HG02678 (cell line): ENCODE results near the gene RPL13.

Experiments
- ATAC-seq: cut with Tn5 transposase; IDR thresholded peaks from one replicate; pipeline ENCODE4 v1.9.1; 2021; ENCODE audit warnings: mild to moderate bottlenecking, moderate library complexity; ENCODE audit not compliant: unreplicated experiment

RPL13 gene

DNA sequence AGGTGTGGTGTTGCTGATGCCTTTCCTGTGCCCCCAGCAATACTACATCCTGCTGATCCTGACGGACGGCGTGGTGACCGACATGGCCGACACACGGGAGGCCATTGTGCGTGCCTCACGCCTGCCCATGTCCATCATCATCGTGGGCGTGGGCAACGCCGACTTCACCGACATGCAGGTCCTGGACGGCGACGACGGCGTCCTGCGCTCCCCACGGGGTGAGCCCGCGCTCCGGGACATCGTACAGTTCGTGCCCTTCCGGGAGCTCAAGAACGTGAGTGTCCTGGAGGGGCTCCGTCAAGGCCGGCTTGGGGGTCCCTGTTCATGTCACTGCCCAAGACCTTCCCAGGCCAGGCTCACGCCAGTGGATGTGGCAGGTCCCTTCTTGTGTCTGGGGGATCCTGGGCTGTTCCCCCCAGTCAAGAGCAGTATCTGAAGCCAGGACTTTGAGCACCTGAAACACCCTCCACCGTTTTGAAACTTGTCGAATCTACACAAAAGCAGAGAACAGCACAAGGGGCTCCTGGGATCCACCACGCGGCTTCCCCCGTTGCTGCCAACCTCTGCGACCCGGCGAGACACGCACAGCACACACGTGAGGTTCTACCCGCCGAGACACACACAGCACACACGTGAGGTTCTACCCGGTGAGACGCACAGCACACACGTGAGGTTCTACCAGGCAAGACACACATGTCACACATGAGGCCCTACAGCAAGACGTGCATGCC, 35.0 kb downstream of the RPL13 start:
- no peak for ATAC-seq

DNA sequence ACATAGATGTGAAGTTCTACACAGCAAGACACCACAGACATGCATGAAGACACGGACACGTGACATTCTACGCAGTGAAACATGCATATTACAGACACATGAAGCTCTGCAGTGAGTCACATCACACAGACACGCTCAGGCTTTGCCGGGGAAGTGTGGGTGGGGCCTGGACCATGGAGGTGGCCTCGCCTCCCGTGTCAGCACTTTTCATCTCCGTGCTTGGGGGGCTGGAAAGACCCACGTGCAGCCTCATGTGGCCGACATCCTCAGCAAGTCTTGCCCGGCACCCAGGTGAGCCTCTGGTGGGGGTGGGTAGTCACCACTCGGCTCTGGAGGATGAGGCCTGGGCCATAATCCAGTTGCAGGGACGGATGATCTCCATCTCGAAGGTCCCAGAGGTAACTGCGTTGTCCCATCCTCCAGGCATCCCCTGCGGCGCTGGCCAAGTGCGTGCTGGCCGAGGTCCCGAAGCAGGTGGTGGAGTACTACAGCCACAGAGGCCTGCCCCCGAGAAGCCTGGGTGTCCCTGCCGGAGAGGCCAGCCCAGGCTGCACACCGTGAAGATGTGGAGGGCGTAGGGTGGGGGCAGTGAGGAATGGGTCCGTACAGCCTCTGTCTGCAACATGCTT, 35.7 kb downstream of the RPL13 start:
- ATAC-seq: no peak

DNA sequence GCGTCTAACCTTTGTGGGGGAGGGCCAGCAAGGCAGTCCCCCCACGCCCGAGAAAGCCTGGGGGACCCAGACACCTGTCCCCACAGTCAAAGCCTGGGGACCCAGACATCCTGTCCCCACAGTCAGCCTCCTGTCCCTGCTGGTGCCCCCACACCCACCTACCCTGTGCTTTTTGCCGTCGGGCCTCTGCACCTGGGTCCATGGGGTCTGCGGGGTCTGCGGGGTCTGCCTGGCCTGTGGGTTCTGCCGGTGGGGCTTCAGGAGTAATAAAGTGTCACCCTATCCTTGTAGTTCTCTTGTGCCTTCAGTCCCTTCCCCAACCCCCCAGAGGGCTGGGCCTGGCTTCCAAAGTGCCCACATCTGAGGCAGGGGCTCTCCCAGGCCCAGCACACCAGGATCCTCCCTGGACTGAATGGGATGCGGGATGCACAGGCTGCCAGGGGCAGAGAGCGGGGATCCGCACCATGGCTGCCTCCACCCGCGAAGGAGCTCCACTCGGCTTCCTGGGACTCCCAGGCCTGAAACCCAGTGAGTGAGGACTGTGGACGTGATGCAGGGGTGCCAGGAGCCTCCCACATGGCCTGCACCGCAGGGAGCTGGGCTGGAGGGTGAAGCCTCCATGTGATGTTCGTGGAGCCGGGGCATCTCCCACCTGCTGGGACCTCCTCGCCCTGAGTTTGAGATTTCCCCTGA, 36.6 kb downstream of the RPL13 start:
- ATAC-seq: no peak

DNA sequence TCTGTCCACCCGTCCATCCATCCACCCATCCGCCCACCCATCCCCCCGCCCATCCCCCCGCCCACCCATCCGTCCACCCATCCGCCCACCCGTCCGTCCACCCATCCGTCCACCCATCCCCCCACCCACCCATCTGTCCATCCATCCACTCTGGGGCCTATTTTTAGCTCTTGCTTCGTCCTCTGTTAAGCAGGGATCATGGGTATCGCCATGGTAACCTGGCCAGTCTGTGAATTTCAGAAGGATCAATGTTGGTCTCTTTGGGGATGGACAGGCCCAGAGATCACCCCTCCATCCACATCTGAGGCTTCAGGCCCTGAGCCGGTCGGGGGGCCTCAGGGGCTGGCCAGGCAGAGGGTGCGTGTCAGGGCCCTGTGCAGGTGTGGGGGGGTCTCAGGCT, 37.7 kb downstream of the RPL13 start:
- no peak for ATAC-seq

DNA sequence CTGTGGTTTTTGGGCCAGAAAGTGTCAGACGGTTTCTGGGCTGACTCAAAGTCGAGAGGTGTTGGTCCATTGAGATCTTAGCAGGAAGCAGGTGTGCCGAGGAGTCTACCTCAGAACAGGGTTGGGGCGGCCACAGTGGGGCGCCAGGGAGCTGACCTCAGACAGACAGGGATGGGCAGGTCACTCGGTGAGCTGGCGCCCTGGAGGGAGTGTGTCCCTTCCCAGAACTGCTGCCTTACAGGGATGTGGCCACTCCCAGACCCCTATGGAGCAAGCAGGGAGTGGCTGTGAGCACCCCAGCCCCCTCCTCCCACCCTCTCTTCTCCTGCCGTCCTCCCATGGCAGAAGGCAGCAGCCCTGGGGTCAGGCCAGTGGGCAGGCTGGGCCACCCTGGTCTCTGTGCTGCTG, 39.0 kb downstream of the RPL13 start:
- ATAC-seq: no peak

DNA sequence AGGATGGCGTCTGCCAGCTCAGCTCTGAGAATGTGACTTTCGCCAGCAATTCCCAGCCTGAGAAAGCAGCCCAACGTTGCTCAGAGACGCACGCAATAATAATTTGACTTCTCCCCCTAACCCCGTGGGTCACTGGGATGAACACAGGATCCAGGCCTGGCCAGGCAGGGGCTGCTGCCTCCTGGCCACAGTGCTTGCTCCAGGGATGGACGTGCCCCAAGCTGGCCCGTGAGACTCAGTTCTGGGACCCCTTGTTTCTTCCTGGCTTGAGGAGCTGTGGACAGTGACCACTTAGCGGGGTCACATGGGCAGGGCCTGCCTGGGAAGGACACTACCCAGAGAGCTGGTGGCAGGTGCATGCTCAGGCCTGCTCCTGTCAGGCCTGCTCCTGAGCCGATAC, 39.4 kb downstream of the RPL13 start:
- ATAC-seq: no peak

DNA sequence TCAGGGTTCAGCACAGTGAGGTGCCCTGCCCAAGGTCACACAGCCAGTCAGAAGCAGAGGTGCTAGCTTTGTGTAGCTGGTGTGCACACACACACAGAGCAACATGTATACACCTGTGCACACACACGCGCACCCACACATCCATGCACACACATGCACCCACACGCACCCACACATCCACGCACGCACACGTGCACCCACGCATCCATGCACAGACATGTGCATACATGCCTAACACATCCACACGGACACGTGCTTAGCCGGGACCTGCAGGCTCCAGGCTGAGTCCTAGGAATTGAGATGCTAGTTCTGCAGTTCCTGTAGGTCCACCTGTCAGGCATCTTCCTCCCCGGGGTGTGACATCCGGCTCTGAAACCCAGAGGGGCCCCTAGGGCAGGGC, 39.9 kb downstream of the RPL13 start:
- no peak for ATAC-seq

DNA sequence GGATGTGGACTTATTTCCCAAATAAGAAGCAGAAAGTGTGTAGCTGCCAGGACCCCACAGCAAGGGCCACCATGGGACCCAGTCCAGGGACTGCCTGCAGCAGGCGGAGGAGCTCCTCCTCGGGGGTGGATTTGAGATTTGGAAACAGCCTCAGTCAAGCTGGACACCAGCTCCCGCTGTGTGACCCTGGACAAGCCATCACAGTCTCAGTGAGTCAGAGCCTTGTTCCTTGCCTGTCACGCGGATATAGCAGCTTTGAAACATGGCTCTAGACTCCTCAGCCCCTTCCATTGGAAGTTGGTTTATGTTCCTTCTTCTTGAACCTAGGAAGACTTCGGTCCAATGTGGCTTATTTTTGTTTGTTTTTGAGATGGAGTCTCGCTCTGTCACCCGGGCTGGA, 40.5 kb downstream of the RPL13 start:
- no peak for ATAC-seq

DNA sequence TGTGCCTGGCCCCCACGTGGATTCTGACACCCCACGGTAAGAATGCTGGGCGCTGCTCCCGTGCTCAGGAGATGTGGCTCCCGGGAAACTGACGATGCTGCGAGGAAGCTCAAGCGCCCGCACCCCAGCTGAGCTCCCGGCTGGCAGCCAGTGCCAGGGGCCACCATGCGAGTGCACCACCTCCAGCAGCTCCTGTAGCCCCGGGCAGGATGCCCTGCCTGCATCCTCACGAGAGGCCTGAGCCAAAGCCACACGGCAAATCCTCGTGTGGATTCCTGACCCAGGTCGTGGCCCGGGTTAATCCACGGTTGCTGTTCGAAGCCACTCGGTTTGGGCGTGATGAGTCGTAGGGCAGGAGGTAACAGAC, 41.4 kb downstream of the RPL13 start:
- ATAC-seq: no peak

DNA sequence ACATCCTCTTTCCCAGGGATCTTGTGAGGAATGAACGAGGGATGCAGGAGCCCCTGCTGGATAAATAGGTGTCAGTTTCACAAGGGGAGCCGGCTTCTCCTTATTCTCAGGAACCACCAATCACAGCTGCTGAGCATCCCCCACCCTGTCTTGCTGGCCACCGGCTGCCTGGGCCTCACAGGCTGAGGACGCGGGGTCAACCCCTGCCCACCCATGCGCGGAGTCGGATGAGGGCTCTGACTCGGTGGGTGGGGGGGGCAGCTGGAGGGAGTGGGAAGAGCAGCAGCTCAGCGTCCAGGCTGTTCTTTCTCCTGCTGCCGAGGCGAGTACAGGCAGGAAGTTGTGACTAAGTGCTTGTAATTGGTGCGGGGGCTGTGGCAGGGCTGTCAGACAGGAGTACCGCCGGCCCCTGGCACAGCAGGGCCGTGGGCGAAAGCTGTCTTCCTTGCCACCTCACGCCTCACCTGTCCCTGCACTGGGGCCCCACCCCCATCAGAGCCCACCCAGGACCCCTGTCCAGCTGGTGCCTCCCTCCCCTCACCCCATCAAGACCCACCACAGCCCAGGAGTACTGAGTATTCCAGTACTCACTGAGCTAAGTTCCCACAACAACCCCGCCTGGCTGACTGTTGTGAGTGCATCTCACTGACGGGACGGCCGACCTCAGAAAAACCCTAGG, 41.9 kb downstream of the RPL13 start:
- ATAC-seq: no peak

DNA sequence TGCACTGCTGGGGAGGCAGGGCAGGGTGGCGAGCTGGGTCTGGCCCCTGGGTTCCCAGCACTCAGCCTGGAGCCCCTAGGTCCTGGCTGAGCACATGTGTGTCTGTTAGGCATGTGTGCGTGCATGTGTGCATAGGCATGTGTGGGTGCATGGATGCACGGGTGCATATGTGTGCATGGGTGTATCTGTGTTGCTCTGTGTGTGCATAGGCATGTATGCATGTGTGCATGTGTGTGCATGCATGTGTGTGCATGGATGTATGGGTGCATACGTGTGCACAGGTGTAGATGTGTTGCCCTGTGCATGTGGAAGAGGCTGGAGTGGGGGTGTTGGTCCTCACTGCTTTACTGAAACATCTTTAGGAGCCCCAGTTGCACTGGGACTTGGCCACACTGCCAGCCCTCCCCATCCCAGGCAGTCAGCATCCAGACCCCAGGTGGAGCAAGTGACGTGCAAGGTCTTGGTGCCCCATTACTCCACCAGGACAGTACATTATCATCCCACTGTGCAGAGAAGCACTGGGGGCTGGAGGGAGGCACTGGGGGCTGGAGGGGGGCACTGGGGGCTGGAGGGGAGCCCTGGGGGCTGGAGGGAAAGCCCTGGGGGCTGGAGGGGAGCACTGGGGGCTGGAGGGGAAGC, 42.6 kb downstream of the RPL13 start:
- ATAC-seq: no peak

DNA sequence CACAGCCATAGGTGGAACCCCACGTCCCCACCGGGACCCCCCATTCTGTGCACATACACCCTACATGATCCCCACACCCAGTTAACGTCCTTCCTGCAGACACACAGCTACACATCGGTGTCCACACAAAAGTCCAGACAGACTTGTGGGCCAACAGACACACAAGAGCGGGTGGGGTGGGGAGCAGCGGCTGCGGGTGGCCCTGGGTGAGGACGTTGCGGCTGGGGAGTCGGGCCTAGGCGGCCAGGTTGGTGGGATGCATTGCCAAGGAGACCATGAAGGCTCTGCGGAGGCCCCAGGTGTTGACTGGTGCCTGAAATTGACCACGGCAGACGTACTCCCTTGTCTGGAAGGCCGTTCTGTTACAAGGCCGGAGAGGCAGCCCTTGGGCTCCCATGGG, 44.3 kb downstream of the RPL13 start:
- ATAC-seq: no peak

DNA sequence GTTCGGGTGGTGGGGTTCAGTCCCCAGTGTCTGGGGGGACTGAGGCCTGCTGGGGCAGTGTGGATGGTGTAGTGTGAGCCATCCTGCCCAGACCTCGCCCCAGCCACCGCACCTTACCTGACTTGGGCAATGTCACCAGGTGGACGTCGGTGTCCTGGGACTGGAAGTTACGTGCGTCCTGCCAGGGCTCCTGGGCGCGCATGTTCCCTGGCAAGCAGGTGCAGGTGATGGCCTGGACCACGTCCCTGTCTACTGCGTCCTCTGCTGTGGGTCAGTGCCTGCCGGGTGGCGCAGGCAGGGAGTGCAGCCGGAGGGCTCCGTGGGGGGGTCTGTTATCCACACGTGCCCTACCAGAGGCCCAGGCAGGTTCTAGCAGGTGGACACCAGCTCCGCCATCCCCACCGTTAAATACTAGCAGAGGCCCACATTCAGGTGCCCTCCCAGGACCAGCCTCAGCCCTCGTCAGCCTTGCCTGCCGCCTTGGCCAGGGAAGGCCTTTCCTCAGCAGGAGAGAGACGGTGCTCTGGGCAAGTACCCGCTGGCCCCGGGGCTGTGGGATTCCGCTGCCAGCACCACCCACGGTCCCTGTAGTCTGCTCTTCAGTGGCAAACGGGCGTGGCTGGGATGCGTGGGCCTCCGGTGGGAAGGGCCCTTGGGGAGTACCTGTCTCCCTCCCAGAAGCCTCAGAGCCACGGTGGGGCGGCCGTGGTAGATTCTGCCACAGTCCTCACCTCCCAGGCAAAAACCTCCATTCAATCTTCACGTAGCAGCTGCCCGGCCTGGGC, 44.9 kb downstream of the RPL13 start:
- no peak for ATAC-seq

DNA sequence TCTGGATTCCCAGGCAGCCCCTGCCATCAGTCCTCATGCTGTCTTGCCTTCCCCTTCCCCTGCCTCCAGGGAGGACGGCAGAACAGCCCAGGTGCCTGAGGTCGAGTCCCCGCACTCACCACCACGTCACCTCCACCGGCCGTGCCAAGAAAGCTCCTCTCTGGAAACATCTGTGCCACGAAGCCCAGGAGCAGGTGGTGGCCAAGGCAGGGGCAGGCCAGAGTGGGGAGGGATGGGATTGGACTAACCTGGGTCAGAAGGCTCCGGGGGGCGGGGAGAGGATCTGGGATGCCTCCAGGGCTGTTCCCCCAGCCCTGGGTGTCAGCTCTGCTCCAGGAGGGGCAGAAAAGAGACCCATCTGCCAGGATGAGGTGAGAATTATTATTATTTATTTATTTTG, 45.5 kb downstream of the RPL13 start:
- no peak for ATAC-seq

DNA sequence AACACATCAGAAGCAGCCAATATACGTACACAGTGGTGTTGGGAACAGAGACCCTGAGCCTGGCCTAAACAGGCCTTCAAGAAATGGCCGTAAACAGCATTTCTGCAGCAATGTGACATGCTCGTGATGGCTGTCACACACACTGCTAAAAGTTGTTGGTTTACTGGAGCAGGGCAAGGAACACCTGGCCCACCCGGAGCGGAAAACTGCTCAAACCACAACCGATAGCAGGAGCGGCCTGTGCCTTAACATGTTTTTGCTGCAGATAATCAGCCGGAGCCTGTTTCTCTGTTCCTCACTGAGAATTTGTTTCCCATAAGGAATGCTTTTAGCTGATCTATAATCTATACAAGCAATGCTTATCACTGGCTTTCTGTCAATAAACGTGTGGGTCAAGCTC, 47.0 kb downstream of the RPL13 start:
- ATAC-seq: no peak

DNA sequence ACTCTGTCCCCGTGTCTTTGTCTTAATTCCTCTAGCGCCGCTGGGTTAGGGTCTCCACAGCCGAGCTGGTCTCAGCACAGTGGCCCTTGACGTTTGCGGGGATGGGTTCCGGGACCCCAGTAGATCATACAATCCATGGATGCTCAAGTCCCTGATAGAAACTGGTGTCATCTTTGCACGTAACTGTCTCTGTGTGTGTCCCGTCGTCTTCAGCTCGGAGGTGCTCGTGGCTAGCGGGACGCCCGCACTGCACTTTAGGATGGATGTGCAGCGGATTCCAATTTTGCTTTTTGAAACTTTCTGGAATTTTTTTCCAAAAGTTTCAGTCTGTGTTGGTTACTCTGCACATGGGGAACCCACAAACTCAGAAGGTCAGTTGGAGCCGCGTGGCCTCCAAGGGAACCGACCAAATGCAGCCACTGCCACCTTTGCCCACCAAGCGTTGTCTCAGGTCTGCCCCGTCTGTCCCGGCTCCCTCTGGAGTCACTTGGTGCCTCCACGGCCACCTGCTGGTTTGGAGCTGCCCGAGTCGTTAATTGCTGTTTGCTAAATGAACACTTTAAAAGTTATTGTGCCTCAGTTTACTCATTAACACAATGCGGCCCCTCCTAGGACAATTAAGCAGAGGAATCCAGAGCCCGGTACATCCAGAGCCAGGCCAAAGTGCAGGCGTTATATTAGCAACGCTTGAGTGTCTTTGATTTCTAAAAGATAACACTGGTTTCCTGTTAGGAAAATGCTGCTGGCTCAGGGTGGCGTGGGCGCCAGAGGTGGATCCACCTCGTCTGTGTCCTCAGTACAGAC, 47.7 kb downstream of the RPL13 start:
- ATAC-seq: no peak

DNA sequence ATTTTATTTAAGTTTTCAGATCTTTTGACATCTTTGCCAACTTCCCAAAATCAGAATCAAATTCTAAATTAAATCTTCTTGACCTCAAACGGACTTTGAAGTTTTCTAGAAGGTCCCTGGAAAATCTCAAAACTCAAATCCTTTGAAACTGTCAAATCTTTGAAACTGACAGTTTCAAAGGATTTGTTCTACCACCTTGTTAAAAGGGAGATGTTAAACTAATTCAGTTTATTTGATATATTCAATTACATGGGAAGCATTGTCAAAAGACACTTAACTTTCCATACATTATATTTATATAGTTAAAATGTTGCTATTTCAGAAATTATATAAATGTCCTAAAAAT, 49.6 kb downstream of the RPL13 start:
- no peak for ATAC-seq

DNA sequence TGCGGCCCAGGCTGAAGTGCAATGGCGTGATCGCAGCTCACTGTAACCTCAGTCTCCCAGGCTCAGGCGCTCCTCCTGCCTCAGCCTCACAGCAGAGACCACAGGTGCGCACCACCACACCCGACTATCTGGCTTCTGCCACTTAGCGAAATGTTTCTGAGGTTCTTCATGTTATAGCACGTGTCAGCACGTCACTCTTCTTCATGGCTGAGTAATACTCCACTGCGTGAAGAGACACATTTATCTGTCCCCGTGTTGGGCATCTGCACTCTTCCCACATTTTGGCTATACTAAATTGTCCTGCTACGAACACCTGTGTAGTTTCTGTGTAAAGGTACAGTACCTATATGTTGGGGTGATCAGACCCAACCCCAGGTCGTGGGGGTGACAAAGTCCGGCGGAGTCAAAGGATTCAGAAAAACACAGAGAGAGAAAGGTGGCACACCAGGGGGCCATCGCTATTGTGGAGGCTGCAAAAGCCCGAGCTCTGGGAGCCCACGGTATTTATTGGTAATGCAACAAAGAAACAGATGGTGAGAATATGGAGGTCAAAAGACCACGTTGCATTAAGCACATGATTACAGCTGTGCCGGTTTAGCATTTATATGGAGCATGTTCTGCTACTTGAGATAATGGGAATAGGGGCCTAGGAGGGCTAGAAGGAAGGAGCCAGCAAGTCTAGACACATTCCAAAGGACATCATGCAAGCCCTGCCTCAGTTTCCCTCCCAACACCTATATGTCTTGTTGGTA, 52.1 kb downstream of the RPL13 start:
- no peak for ATAC-seq
